GM21447 (cell line): ENCODE data around the gene SEZ6.

Experiments
- ATAC-seq: cut with Tn5 transposase; IDR thresholded peaks from one replicate; pipeline ENCODE4 v1.9.1; 2021; ENCODE audit not compliant: unreplicated experiment

SEZ6 gene

DNA sequence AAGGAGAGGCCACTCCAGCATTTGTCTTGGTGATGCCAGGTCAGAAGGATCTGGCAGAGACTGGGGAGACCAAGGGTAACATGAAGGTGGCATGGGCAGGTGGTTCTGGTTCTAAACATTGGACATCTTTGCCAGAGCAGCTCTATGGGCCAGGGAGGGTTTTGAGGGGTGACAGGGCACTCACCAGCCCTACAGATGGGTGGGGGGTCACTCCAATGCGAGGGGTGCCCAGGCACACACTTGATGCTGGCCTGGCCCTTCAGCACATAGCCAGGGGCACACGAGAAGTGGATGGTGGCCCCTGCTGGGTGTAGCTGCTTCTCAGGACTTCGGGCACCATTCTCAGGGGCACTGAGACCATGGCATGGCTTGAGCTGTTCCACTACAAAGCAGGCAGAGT is 49.0 kb downstream of the SEZ6 start:
- ATAC-seq: no peak

DNA sequence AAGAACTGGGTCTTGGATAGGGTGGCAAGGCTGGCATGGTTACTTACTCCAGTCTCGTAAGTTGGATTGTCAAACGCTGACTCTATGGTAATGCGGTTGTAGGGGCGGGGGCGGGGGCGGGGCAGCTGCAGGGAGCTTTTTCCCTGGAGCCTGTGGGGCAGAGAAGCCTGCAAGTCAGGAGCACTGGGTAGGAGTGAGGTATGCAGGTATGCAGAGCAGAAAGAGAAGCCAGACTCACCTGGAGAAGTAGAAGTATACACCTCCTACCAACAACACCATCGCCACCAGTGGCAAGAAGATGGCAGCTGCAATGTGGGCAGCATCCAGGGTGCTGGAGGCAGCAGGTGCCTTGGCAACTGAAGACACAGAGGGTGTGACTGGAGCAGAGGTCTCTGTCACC is 49.7 kb downstream of the SEZ6 start:
- ATAC-seq: no peak

DNA sequence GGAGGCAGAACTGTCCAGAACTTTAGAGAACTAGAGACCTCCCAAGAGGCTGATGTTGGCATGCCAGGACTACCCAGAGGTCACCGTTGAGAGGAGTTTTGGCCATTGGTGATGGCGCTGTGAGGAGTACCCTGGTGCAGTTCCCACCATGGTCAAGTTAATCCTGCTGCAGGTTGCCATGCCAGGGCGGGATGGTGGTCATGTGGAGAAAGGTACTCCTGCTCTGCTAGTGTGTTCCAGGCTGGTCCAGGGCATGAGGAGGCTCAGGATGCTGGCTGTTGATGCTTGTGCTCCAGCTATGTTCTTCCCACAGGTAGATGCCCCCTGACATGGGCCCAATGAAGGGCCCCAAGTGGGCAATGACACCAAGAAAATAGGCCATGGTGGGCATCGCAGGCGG is 50.4 kb downstream of the SEZ6 start:
- no peak for ATAC-seq

DNA sequence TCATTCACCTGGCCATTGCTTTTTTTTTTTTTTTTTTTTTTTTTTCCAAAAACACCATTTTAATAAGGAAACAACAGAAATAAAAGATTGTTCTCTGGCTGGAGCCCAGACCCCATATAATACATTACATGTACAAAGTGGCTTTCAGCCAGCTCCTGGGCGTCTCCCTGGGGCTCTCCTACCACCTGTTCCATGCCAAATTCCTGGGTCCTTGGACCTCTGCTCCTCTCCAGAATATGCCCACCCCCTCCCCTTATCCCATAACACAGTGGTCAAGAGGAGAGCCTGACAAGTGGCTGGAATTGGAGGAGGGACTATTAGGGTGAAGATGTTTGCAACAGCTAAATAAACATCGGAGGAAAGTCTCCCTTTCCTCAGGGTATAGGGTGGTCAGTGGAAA is 50.9 kb downstream of the SEZ6 start:
- ATAC-seq: no peak

DNA sequence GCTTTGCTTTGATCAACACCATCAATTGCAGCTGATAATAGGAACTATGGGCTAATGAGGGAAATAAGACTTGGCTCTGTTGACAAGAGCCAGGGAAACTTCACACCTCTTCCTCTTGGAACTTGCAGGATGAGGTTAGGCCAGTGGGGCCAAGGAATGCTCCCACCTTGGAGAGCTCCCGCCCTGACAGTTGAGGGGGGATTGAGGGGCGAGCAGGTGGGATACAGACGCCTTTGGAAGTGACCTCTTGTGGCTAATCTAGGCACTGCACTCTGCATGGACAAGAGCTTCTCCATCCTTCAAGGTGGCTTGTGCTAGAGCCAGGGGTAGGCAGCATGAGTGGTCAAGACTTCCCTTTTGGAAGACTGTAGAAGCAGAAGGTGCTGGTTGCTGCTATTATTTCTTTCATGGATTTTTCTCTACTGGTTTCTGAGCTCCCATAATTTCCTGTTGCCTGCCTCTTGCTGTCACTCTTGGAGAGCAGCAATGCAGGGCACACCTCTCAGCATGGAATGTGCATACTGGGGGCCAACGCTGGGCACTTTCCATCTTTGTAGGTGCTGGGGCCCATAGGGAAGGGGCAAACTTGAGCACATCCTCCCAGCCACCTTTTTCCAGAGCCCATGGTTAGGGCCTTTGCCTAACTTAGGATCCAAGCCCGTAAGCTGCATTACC is 52.3 kb downstream of the SEZ6 start:
- ATAC-seq: no peak

DNA sequence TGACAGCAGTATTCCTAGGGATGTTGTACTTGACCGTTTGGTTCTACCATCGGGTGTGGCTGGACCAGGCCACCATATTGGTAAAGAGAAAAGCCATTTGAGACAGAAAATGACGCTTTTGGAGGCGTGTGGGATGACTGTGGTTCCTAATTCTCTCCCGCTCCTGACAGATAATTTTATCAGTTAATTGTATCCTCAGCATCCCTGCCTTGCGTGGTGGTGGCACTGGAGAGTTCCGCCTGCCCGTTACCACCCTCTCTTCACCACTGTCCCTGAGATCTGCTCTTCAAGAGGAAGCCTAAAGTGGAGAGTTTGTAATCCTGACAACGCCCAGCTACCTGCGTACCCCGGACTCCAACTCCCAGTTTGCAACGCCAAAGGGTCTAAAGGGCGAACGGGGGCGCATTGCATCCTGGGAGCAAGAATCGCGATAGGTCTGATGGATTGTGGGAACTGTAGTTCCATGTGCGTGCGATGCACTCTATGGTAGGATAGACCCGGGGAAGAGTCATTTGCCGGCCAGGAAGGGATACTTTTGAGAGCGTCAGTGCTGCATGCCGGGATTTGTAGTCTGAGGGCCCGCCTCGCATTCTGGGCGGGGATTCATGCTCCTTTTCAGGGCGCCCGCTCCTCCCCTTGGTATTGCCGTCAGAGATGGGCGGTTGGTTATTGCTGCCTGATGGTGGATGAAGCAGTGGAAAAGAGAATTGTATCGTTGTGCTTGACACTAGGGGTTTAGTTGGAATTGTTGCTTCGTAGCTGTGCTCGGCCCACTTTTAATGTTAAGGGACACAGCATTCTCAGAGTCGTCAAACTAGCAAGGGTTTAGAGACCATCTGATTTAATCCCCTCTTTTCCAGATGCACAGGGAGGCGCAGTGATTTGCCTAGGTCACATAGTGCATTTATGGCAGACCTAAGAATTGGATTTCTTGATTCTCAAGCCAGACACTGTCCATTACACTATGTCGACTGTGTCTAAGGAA is 53.5 kb downstream of the SEZ6 start:
- ATAC-seq: peak; percentile 58

DNA sequence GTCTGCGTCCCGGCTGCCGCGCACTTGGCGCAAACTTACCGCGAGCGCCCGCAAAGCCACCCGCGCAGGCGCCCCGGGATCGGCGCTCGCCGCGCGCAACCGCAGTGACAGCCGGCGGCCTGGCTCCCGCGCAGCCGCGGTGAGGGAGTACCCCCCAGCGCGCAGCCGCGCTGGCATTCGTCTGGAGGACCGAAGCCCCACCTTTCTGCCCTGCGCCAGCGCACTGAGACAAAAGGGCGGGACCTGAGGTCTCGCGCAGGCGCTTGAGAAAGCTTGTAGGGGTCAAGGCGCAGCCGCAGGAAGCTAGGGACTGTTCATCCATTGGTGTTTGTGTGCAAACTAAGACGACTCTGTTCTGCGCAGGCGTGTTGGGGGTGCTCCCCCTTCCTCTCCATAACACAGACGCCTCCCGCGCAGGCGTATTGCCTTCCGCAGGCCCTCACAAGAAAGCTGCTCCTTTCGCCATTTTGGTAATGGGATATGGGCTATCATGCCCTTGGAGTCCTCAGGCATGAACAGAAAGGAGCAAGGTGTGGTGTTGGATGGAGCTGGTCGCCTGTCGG is 54.3 kb downstream of the SEZ6 start, which contains the start of gene PHF12:
Gene PHF12 (minus strand): TSS at position 91 of the 563 bp plus-strand sequence. CDS start 558 bp downstream, outside the sequence.
- ATAC-seq: peak; percentile 52

DNA sequence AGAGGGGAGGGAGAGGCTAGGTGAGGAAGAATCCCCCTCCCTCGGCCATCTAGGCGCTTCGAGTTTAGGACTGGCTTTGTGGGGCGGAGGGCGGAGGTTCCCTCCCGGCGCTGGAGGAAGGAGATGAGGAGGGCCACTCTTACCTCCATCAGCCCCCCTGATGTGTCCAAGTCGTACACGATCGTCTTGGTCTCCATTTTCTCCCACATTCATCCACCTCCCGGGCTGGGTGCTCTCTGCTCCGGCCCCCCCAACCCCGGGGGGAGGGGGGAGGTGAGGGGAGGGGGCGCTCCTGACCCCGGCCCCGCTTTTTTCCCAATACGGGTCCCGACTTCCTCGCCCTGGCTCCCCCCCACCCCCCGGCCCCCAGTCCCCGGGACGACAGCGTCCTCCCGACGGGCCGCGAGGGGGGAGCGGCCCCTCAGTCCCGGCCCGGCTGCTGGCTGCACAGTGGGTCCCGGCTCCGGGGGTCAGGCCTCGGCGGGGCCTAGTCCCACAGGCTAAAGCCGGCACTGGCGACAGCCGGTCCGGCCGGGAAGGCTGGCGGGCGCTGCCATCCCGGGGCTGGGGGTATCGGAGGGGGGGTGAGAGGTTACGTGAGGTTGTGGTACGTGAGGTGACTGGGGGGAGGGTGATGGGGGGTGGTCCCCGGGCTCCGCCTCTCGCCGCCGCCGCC is 54.9 kb downstream of the SEZ6 start:
- peak; percentile 3 for ATAC-seq

DNA sequence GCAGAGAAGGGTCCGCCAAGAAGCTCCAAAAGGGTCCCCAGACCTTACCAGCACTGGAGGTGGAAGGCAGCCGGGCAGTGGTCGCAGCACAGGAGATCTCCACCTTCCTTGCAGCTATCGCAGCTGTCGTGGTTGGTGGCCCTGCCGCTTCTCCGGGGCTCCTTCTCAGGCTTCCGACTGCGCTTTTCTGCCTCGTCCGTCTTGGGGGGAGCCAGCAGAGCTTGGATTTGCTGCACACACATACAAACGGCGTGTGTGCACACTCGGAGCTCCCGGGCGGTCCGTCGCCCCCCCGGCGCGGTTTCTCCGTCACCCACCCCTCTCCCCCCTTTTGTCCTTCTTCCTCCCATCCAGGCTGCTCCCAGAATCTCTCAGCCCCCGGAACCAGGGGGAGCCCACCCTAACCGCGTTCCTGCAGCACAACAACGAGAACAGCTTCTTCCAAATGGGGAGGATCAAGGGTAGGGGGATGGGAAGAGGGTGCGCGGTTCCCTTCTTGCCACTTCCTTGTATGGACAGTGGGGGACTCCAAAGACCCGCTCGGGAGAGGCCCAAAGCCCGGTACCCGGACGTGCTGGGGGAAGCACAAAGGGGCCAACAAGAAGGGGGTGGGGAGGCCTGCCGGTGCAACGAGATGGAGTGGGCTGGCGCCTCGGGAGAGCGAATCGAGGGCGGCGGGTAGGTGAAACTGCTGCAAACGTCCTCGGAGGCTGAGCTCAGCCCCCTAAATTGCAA is 55.6 kb downstream of the SEZ6 start:
- ATAC-seq: no peak

DNA sequence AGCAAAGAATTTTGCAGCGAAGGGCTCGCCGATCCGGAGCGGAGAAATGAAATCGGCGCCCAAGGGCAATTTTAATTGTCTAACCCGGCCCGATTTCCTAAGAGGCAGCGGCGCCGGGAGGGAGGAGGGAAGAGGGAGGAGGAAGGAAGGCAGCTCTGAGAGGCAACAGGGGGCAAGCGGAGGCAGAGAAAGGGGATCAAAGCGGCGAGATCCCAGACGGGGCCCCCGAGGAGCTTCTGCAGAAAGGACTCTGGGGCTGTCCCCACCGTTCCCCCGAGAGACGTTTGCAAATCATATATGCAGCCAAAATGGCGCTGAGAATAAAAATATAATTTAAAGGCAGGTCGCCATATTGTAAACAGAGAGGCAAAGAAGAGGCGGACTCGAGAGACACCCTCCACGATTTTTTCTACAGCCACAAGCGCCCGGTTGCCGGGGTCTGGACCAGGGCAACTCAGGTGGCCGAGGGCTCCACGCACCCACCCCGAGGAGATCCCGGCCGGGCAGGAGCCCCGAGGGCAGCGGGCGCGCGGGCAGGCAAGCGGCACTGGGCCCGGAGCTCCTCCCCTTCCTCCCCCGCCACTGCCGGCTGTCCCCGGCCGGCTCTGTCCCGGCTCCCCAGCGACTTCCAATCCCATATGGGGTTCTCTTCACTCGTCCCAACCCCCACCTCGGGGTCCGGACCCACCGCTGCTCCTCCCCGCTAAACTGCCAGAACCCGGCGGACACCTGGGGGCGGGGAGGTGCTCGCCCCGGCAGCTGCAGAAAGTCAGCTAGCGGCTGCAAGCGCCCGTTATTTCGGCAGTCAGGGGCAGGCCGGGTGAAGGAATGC is 56.4 kb downstream of the SEZ6 start:
- no peak for ATAC-seq

DNA sequence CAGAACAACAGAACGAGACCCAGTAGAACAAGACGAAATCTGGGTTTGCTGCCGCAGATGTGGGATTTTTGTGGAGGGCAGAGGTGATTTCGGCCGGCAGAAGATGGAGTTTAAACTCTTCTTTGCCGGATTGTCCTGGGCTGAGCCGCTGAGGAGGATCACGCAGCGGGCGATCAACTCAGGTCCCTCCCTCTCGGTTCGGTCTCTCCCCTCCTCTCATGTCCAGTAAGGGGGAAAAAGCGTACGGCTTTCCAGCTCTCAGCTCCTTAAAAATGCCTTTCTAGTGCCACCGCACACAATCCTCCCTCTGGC is 57.0 kb downstream of the SEZ6 start:
- no peak for ATAC-seq

DNA sequence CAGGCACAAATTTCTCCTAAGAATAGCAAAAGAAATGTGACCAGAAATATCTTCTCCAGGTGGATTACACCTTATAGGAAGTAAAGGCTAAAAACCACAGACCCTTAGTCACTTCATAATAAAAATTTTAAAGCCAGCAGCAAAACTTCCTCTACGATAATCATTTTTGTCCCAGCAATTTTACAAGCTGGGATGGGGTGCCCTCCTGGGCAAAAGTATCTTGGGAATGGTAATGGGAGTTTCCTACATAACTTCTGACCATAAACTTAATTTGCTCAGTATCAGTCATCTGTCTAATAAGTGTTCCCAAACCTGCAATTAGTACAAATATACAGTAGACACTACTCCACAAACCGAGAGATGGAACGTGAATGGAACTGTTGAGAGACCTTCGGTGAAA is 57.5 kb downstream of the SEZ6 start:
- no peak for ATAC-seq

DNA sequence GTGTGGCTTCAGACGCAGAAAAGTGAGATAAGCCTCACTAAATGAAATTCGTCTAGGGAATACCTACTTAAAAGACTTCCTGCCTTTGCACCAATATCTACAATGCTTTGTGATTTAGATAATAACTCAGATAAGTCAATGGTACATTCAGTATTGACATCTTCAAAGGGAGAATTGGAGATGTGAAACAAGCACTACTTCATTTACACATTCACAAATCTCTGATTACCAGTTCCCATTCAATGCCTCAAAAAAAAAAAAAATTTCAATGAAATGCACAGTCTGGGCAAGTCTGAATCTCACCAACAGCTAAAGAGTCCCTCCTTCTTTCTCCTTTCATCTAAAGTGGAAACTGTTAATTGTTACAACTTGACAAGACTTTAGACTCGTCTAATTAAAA is 58.2 kb downstream of the SEZ6 start:
- no peak for ATAC-seq

DNA sequence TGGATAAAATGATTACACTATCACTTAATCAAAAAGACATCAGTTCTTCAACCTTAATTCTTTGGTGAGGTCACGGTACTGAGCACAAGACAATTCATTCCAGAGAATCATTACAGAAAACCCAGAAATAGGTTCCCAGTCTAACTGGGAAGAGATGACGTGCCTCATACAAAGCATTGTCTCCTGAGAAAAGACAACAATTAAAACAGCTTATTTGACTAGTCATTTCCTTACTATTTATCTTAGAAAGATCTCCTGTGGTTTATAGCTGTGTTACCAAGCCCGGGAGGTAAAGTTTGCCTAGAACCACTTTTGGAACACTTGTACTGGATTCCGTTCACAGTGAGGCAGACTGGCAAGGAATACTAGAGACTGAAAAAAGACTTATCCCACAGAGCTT is 59.6 kb downstream of the SEZ6 start:
- no peak for ATAC-seq

DNA sequence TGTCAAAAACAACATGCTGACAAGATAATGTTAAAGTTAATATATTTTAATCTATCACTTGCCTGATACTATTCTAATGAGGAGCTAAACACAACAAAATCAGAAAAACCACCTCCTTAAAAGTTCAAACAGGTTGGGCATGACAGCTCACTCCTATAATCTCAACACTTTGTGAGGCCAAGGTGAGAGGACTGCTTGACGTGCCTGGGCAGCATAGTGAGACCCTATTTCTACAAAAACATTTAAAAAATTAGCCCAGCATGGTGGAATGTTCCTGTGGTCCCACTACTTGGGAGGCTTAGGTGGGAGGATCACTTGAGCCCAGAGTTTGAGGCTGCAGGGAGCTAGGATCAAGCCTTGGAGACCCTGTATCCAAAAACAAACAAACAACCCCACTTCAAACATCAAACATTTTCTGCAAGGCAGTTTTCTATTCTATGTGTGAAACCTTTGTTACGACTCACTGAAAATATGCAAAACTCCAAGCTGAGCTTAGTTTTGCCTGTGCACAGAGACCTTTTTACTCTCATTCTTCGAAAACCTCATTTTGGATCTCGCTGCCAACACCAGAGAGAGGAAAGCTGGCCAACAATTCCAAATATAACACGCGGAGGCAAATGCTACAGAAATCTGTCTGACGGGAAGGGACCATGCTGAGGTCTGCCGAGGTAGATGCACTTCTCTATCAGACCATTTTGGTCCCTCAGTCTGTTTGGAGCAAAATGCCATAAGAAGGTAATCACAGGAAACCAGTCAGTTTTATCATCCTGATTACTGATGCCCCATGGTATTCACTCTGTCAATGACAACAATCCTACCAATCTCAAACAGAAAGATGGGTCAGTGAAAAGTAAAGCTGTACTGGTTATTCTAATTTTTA is 60.7 kb downstream of the SEZ6 start:
- ATAC-seq: no peak

DNA sequence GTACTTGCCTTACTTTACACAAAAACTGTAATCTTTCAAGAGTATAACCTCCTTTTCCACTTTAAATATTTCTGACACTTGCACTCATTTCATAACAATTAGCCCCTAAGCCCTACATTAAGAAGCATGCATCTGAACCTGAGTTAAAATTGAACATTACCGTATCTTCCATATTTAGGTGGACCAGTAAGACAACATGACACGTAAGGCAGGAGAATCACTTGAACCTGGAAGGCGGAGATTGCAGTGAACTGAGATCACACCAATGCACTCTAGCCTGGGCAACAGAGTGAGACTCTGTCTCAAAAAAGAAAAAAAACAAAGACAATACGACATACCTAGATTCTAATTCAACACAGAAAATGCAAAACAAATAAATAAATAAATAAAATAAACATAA is 61.5 kb downstream of the SEZ6 start:
- no peak for ATAC-seq

DNA sequence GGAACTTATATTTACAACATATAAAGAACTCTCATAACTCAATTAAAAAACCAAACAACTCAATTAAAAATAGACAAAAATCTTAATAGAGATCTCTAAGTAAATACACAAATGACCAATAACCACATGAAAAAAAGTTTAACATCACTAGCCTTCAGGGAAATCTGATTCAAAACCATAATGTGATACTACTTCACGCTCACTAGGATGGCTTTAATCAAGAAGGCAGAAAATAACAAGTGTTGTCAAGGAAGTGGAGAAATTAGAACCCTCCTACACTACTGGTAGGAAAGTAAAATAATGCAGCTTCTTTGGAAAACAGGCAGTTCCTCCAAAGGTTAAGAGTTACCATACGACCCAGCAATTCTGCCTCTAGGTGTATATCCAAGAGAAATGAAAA is 62.9 kb downstream of the SEZ6 start:
- ATAC-seq: no peak

DNA sequence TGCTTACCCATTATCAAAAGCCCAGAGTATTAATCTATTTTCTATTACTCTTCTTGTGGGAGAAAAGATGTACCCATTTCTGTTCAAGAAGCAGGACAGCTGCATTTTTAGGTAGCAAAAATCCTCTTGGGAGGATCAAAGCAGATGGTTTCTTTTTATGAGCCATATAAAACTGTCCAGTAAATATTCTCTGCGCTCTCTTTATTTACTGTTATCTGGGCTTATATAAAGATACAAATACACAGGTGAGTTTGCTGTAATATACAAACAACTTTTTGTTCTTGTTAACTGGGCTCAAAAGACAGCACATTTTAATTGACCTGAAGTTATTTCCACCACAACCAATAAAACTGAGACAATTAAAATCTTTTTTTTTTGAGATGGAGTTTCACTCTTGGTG is 64.6 kb downstream of the SEZ6 start:
- ATAC-seq: no peak

DNA sequence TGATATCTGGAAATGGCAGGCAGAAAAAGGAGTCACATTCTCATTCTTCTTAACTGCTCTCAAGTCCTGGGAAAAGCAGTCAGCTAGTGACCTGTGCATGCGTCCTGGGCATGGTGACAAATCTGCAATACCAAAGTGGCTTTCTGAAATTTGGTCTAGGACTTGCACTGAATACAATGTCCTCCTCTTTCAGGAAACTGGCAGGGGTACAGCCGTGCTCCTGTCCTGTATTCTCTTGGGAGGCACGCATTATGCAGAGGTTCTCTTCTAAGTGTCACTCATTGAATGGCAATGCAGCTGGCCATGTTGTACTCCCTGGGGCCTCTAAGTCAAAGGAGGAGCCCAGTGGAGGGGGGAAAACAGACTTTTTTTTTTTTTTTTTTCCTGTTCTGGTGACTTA is 65.2 kb downstream of the SEZ6 start:
- no peak for ATAC-seq
